ENCODE data around the gene ARHGDIA. TPM values are rescaled to one million over a fixed set of nuclear protein-coding genes. Genes with fewer than 3 reads are reported as not detected.

Gene ARHGDIA
- total RNA-seq: 100 to 1,000 TPM; 192 to 263 TPM

DNA sequence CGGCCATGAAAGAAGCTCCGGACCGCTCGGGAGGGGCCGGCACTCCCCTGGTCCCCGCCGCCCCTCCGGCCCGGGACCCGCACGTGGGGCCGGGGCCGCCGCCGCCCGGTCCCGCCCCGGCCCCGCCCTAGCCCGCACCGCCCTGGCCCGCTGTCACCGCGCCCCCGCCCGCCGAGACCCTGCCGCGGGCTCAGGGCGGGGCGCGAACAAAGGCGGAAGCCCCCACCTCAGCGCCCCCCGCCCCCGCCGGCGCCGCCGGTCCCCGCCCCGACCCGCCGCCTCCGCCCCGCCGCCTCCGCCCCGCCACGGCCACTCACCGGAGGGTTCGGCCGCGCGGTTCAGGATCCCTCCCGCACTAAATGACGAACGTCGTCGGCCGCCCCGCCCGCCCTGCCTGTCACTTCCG is at the start of gene ARHGDIA:
TSS of gene ARHGDIA (minus strand) at position 357 of the 406 bp plus-strand sequence. CDS start 1,407 bp downstream, outside the sequence.

DNA sequence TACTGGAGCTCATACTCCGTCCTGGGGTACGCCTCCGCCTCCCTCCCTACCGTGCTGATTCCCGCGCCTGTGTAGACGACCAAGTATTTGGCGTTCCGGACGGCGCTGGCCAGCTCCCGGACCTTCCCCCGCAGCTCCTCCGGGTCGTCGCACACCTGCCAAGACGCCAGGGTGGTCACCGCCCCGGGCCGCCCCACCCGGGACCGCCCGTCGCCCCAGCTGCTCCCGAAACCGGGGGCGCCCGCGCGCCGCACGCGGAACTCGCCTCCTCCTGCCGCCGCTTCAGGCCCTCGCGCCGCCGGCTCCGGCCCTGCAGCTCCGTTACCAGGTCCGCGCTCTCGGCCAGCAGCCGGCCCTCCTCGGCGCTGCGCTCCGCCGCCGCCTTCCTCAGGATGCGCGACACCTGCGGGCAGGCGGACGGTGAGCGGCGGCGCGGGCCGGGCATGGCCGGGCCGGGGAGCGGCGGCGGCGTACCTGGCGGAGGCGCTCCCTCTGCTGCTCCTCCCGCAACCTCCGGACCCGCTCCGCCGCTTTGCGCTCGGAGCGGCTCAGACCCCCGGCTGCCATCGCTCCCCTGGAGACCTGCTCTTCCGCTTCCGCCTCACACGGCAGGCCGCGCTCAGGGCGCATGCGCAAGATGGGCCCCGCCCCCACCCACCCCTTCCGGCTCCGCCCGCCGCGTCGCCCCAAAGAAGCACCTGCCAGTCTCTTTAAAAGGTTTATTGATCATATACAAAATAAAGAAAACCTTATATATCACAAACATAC is 46.6 kb upstream of the ARHGDIA start, which contains the start of gene SIRT7:
TSS of gene SIRT7 (minus strand) at position 612 of the 768 bp plus-strand sequence. CDS start at position 567, 45 bp downstream.

DNA sequence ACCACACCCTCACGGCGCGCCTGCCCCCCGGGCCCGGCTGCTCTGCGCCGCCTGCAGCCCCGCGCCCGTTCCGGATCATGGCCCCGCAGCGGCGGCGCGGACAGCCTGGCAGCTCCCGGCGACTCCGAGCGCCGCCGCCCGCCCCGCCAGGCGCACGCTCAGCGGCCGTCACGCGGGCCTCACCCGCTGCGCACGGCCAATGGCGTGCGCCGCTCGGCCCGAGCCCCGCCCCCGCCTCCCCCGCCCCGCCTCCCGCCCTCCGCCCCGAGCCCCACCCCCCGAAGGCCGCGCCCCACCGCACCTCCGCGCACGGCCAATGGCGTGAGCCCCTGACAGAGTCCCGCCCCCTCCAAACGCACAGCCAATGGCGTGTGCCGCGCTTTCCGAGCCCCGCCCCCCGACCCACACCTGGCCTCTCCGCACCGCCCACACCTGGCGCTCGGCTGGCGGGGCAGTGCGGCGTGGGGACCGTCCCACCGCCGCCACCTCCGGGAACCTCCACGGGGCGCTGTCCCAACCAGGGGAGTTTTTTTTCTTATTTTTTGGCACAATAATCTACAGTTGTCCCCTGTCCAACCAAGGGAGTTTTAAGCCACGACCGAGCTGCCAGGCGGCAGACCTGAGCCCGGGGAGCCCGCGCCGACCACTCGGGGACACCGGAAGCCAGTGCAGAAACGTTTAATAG is 40.3 kb upstream of the ARHGDIA start, which contains the start of gene PCYT2:
TSS of gene PCYT2 (minus strand) at position 123 of the 685 bp plus-strand sequence. CDS start at position 79, 44 bp downstream.

DNA sequence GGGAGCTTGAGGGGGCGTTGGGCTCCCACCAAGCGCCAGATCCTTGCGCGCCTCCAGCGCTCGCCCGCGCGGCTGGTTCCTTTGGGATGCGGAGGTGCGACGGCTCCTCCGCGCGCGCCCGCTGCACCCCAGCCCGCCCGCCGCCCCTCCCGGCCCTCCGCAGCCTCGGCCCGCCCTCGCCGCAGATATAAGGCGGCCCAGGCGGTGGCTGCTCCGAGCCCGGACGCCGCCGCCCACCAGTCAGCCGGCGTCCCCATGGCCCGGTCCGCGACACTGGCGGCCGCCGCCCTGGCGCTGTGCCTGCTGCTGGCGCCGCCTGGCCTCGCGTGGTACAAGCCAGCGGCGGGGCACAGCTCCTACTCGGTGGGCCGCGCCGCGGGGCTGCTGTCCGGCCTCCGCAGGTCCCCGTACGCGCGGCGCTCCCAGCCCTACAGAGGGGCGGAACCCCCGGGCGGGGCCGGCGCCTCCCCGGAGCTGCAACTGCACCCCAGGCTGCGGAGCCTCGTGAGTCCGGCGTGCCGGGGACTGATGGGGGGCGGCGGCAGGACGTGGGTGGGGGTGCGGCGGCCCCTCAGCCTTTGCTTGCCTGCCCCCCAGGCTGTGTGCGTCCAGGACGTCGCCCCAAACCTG is 31.0 kb upstream of the ARHGDIA start, which contains the start of gene NPB:
TSS of gene NPB (plus strand) at position 216 of the 630 bp plus-strand sequence. CDS start at position 256, 40 bp downstream.

DNA sequence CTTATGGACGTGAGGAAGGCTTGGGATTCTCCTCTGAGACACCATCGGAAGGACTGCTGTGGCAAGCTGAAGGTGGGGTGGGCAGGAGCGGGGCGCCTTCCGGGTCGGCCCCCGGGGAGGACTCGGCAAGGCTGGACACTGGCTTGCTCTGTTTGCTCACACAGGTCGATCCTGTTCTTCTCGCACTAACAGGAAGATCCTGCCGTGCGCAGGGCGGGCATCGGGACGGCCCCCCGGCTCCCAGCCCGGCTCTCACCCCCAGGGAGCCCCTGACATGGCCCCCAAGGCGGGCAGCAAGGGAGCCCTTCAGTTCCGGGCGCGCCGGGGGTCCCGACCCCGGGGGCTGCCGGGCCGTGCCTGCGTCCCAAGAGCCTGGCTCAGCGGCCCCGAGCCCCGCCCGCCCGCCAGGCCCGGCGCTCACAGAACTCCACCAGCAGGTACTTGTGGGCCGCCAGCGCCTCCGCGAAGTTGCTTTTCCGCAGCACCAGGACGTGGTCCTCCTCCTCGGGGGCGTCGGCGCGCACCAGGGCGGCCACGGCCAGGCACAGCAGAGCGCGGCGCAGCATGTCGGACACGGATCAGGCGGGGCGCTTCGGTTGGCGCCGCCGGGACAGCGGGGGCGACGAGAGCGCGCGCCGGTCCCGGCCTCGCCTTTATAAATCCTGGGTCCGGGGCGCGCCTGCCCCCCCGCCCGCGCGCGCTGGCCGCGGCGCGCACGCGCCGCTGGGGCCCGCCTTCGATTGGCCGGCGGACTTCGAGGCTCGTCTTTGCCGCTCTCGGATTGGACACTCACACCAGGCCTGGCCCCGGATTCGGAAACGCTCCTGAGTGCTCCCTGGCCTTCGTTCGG is 11.0 kb downstream of the ARHGDIA start, which contains the start of gene P4HB:
TSS of gene P4HB (minus strand) at position 630 of the 850 bp plus-strand sequence. CDS start at position 566, 64 bp downstream.

DNA sequence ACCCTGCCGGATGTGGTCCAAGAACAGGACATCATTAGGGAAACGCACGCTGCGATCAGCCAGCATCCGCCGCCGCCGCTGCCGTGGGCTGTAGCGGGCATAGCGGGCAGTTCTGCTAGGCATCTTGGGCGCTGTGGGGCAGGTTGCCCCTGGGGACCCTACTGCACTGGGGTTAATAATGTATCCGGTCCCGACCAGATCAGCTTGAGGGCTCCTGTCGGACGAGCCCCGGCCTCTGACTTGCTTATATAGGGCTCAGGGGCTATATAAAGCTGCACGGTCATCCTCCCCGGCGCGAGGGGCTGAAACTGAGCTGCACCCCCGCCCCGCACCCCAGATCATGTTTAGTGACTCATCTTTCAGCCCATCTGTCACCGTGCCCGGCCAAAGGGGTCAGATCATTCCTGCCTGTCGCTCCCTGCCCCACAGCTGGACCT is 36.3 kb downstream of the ARHGDIA start, which contains the start of gene PPP1R27:
TSS of gene PPP1R27 (minus strand) at position 220 of the 437 bp plus-strand sequence. CDS start at position 123, 97 bp downstream.

DNA sequence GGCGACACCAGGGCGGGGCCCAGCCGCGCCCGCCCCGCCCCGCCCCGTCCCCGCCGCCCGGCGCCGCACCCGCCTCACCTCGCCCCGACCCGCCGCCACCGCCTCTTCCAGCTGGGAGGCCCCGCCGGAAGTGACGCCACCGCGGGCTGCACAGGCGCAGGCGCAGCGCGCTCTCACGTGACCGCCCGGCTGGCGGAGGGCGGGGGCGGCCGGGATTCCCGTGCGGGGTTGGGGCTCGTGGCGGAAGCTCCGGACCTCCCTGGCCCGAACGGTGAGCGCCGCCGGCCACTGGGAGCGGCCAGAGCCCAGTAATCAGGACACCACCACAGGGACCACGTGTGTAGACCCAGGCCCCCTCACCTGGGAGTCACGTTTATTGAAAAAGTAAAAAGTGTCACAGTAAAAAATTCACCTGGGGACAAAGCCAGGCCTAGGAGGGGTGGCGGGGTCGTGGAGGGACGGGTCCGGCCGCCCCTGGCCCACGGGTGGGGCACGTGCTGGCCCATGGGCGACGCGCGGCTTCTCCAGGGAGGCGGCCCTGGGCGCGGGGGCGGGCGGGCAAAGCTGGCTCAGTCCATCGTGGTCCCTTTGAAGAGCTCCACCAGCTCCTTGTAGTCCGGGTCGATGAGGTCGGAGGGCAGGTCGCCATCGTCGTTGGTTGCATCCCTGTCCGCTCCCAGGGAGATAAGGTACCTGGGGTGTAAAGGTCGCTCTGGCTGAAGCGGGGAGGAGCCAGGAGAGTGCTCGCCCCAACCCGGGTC is 37.8 kb downstream of the ARHGDIA start, which contains the start of gene MCRIP1:
TSS of gene MCRIP1 (minus strand) at position 132 of the 761 bp plus-strand sequence. CDS start 8,785 bp downstream, outside the sequence.

Other genes with a start within 250 kb of the ARHGDIA start
- gene NPLOC4, start 234.2 kb downstream of the ARHGDIA start, total RNA-seq: 100 to 1,000 TPM; 135 to 147 TPM
- 100 to 1,000 TPM in 1 of 2 donors, 10 to 100 TPM in 1; 77.6 to 121 TPM for gene TSPAN10, start 234.1 kb downstream of the ARHGDIA start, total RNA-seq
- 1 to 10 TPM in 1 of 2 donors, under 1 TPM in 1; 1.00 to 1.0 TPM for gene PDE6G, start 214.8 kb downstream of the ARHGDIA start, total RNA-seq
- gene OXLD1, start 204.7 kb downstream of the ARHGDIA start, total RNA-seq: 10 to 100 TPM; 32.0 to 38.0 TPM
- 10 to 100 TPM in 1 of 2 donors, 1 to 10 TPM in 1; 4.8 to 10.7 TPM for gene CCDC137, start 204.6 kb downstream of the ARHGDIA start, total RNA-seq
- gene ARL16, start 187.5 kb downstream of the ARHGDIA start, total RNA-seq: 10 to 100 TPM; 14.0 to 17.6 TPM
- gene HGS, start 187.3 kb downstream of the ARHGDIA start, total RNA-seq: 100 to 1,000 TPM in 1 of 2 donors, 10 to 100 TPM in 1; 87.1 to 105 TPM
- gene MRPL12, start 168.0 kb downstream of the ARHGDIA start, total RNA-seq: 10 to 100 TPM; 18.6 to 30.6 TPM
- 10 to 100 TPM; 12.7 to 27.6 TPM for gene SLC25A10, start 159.1 kb downstream of the ARHGDIA start, total RNA-seq
- not detected for gene GCGR, start 67.2 kb downstream of the ARHGDIA start, total RNA-seq
- gene MCRIP1, start 38.0 kb downstream of the ARHGDIA start, total RNA-seq: 10 to 100 TPM; 84.9 to 98.4 TPM
- not detected for gene PPP1R27, start 36.3 kb downstream of the ARHGDIA start, total RNA-seq
- gene P4HB, start 10.8 kb downstream of the ARHGDIA start, total RNA-seq: 100 to 1,000 TPM; 383 to 481 TPM
- gene ALYREF, start 20.2 kb upstream of the ARHGDIA start, total RNA-seq: 100 to 1,000 TPM in 1 of 2 donors, 10 to 100 TPM in 1; 71.6 to 187 TPM
- 100 to 1,000 TPM; 113 to 141 TPM for gene ANAPC11, start 20.4 kb upstream of the ARHGDIA start, total RNA-seq
- 1 to 10 TPM in 1 of 2 donors, not detected in 1; 1.0 TPM for gene NPB, start 30.9 kb upstream of the ARHGDIA start, total RNA-seq
- 10 to 100 TPM; 71.6 to 82.9 TPM for gene PCYT2, start 40.1 kb upstream of the ARHGDIA start, total RNA-seq
- 10 to 100 TPM; 14.1 to 15.3 TPM for gene SIRT7, start 46.8 kb upstream of the ARHGDIA start, total RNA-seq
- 10 to 100 TPM; 23.1 to 33.0 TPM for gene MAFG, start 56.4 kb upstream of the ARHGDIA start, total RNA-seq
- 10 to 100 TPM in 1 of 2 donors, 1 to 10 TPM in 1; 8.3 to 14.3 TPM for gene PYCR1, start 66.0 kb upstream of the ARHGDIA start, total RNA-seq
- gene MYADML2, start 75.9 kb upstream of the ARHGDIA start, total RNA-seq: not detected
- gene NOTUM, start 89.8 kb upstream of the ARHGDIA start, total RNA-seq: not detected
- gene ASPSCR1, start 106.3 kb upstream of the ARHGDIA start, total RNA-seq: 10 to 100 TPM; 23.6 to 33.7 TPM
- 10 to 100 TPM; 24.8 to 72.9 TPM for gene CENPX, start 151.5 kb upstream of the ARHGDIA start, total RNA-seq
- gene LRRC45, start 152.0 kb upstream of the ARHGDIA start, total RNA-seq: 10 to 100 TPM; 14.8 to 30.0 TPM
- 10 to 100 TPM; 10.3 to 13.7 TPM for gene RAC3, start 160.3 kb upstream of the ARHGDIA start, total RNA-seq
- gene DCXR, start 166.4 kb upstream of the ARHGDIA start, total RNA-seq: 10 to 100 TPM; 50.9 to 62.6 TPM
- 10 to 100 TPM; 20.3 to 26.3 TPM for gene RFNG, start 180.5 kb upstream of the ARHGDIA start, total RNA-seq
- 100 to 1,000 TPM; 100 to 150 TPM for gene GPS1, start 180.6 kb upstream of the ARHGDIA start, total RNA-seq
- 10 to 100 TPM; 64.0 to 81.3 TPM for gene DUS1L, start 194.5 kb upstream of the ARHGDIA start, total RNA-seq
- gene FASN, start 226.9 kb upstream of the ARHGDIA start, total RNA-seq: 100 to 1,000 TPM; 134 to 239 TPM

All from melanocyte of skin (primary cell).